ENCODE measurements around the gene LCN9. TPM values are rescaled to one million over a fixed set of nuclear protein-coding genes. Genes with fewer than 3 reads are reported as not detected.

The LCN9 gene
- total RNA-seq, 1 donor from 2014 or later, result 2.4 TPM

- H3K9me3 ChIP-seq (ENCODE audit: low read depth), result no peaks in the 10 kb centered on the region
- H3K9me3 Mint-ChIP-seq, result peaks cover 2% of the 10 kb centered on the region
- no peaks in the 10 kb centered on the region for H3K36me3 Mint-ChIP-seq
- H3F3A ChIP-seq (ENCODE audit: low read depth), result no peaks in the 10 kb centered on the region
- H2AFZ ChIP-seq (replicated peaks), result no peak overlapping the region
- no peaks in the 10 kb centered on the region for H3K36me3 ChIP-seq
- no peak overlapping the region for H3K4me3 ChIP-seq
- no peaks in the 10 kb centered on the region for H3K4me1 Mint-ChIP-seq
- H3K4me1 ChIP-seq, result no peaks in the 10 kb centered on the region
- no peaks in the 10 kb centered on the region for H3K27me3 ChIP-seq
- H4K20me1 ChIP-seq (ENCODE audit: low read depth), result no peaks in the 10 kb centered on the region
- H3K27ac Mint-ChIP-seq, result no peak overlapping the region
- peaks cover 2% of the 10 kb centered on the region for H3K27me3 Mint-ChIP-seq (ENCODE audit: insufficient read depth, low read depth)
- H3K4me2 ChIP-seq, result no peak overlapping the region
- H3K79me2 ChIP-seq (ENCODE audit: low read depth), result no peaks in the 10 kb centered on the region
- H3K4me3 Mint-ChIP-seq, result no peak overlapping the region
- no peak for TF ChIP-seq EZH2phosphoT487 (IDR thresholded peaks at IDR 0.05)
- no peak for TF ChIP-seq EZH2 (IDR thresholded peaks at IDR 0.05)
- TF ChIP-seq CTCF (IDR thresholded peaks at IDR 0.05), result no peak
- DNase-seq (ENCODE audit: low spot score), result no peak
- no peak overlapping the region for H3K9ac ChIP-seq
- H3K27ac ChIP-seq, result no peak overlapping the region
These were observed 20.4 kb downstream of the LCN9 start for GRCh38 chr9:135683401-135684034.

GRCh38 chr9:135684691-135685090 lies 21.6 kb downstream of the LCN9 start:
- TF ChIP-seq EZH2 (IDR thresholded peaks at IDR 0.05), result no peak
- no peak for TF ChIP-seq EZH2phosphoT487 (IDR thresholded peaks at IDR 0.05)
- TF ChIP-seq CTCF (IDR thresholded peaks at IDR 0.05), result no peak

GRCh38 chr9:135687216-135687615 lies 24.1 kb downstream of the LCN9 start:
- no peak for DNase-seq (ENCODE audit: low spot score)
- Histone ChIP-seq H4K20me1 (ENCODE audit: low read depth) (no peaks in the 10 kb centered on the region), H3K9me3 (ENCODE audit: low read depth) (no peaks in the 10 kb centered on the region), H3K9ac (no peak overlapping the region), H3K4me3 (no peak overlapping the region), H3F3A (ENCODE audit: low read depth) (no peaks in the 10 kb centered on the region), H3K27me3 (no peaks in the 10 kb centered on the region), H2AFZ (replicated peaks) (no peak overlapping the region), H3K36me3 (no peaks in the 10 kb centered on the region), H3K4me2 (no peak overlapping the region), H3K4me1 (no peaks in the 10 kb centered on the region), H3K79me2 (ENCODE audit: low read depth) (no peaks in the 10 kb centered on the region), H3K27ac (no peak overlapping the region)
- no peak overlapping the region for H3K27ac Mint-ChIP-seq
- H3K4me1 Mint-ChIP-seq, result peaks cover 9% of the 10 kb centered on the region
- no peak overlapping the region for H3K4me3 Mint-ChIP-seq
- H3K9me3 Mint-ChIP-seq, result no peaks in the 10 kb centered on the region
- no peak for TF ChIP-seq CTCF (IDR thresholded peaks at IDR 0.05)
- no peak for TF ChIP-seq EZH2 (IDR thresholded peaks at IDR 0.05)
- TF ChIP-seq EZH2phosphoT487 (IDR thresholded peaks at IDR 0.05), result no peak
- no peaks in the 10 kb centered on the region for H3K36me3 Mint-ChIP-seq
- H3K27me3 Mint-ChIP-seq (ENCODE audit: insufficient read depth, low read depth), result peaks cover 3% of the 10 kb centered on the region

More at GRCh38 chr9:135684691-135685090, 21.6 kb downstream of the LCN9 start:
- no peak for DNase-seq (ENCODE audit: low spot score)
- no peak overlapping the region for H2AFZ ChIP-seq (replicated peaks)
- no peaks in the 10 kb centered on the region for H3K27me3 ChIP-seq
- no peaks in the 10 kb centered on the region for H3F3A ChIP-seq (ENCODE audit: low read depth)
- H3K36me3 ChIP-seq, result no peaks in the 10 kb centered on the region
- Mint-ChIP-seq H3K4me1 (no peaks in the 10 kb centered on the region), H3K9me3 (peaks cover 2% of the 10 kb centered on the region), H3K27me3 (ENCODE audit: insufficient read depth, low read depth) (peaks cover 3% of the 10 kb centered on the region), H3K27ac (no peak overlapping the region), H3K36me3 (no peaks in the 10 kb centered on the region), H3K4me3 (no peak overlapping the region)
- H3K4me2 ChIP-seq, result no peak overlapping the region
- no peaks in the 10 kb centered on the region for H3K4me1 ChIP-seq
- no peaks in the 10 kb centered on the region for H3K79me2 ChIP-seq (ENCODE audit: low read depth)
- no peak overlapping the region for H3K4me3 ChIP-seq
- no peaks in the 10 kb centered on the region for H4K20me1 ChIP-seq (ENCODE audit: low read depth)
- H3K27ac ChIP-seq, result no peak overlapping the region
- H3K9ac ChIP-seq, result no peak overlapping the region
- no peaks in the 10 kb centered on the region for H3K9me3 ChIP-seq (ENCODE audit: low read depth)

Data from neural progenitor cell (in vitro differentiated cells).